Pancreas (tissue), 10 donors: ENCODE measurements around the gene CDK6. TPM values are rescaled to one million over a fixed set of nuclear protein-coding genes. Genes with fewer than 3 reads are reported as not detected.

Experiments
- ATAC-seq, 4 donors: fragments of 200-7000 bp; cut with Tn5 transposase; one replicate each; pipeline versions ENCODE4 v1.8.0 to v1.9.1; 2020; ENCODE audit warnings: mild to moderate bottlenecking in 4 of 4, moderate library complexity in 4 of 4
- DNase-seq, 6 donors: peaks; one replicate each; pipeline ENCODE4 v3.0.0-alpha.2; 2020
- FAIRE-seq: peaks from 2 replicates; lab custom pipeline; 2012; peaks lifted over from hg19 to GRCh38; lab: Jason Lieb, UNC
- H3K27ac ChIP-seq, 4 donors: fragments of 200-600 bp; sonication (generic); 1 replicate in 3 of 4; 2 replicates in 1 of 4; pipeline versions ENCODE4 v1.5.0 to v1.8.0; 2020
- H3K27me3 ChIP-seq, 4 donors: fragments of 200-600 bp; one replicate each; pipeline ENCODE4 v1.8.0; 2021
- H3K36me3 ChIP-seq, 3 donors: fragments of 200-600 bp; sonication (generic) in 1 of 3; one replicate each; pipeline versions ENCODE4 v1.5.0 to v1.8.0; 2020 to 2021
- H3K4me1 ChIP-seq, 3 donors: fragments of 200-600 bp; one replicate each; pipeline ENCODE4 v1.8.0; 2021
- H3K4me3 ChIP-seq, 4 donors: fragments of 200-600 bp; sonication (generic) in 2 of 4; one replicate each; pipeline versions ENCODE4 v1.5.0 to v1.8.0; 2020 to 2021
- H3K9me3 ChIP-seq, 4 donors: fragments of 200-600 bp; one replicate each; pipeline ENCODE4 v1.8.0; 2021
- WGBS, 2 donors: extraction: QIAGEN DNeasy Blood & Tissue Kit; methylation state at CpG; one replicate each; pipeline ENCODE4 v1.1.7; 2013; 5-methylcytosine and 5-hydroxymethylcytosine counted together
- intact Hi-C, 3 donors: fragments of 100-400 bp; cut with DNase I; formaldehyde crosslinking; loops; one replicate each; pipeline versions ENCODE4 v1.11.1 to v1.14.2; 2022
- polyA plus RNA-seq, 2 donors: library from polyadenylated mRNA; stranded (reverse); fragments of 200-250 nt; gene quantifications; one replicate each; pipeline ENCODE4 v1.2.3, GENCODE V29; 2013
- total RNA-seq, 6 donors: library from RNA; stranded (reverse); fragmentation: NEBNext Ultra II Directional in 4 of 6; extraction: Animal tissue kit (Norgen Biotek cat#: 25700) in 4 of 6; gene quantifications; one replicate each; pipeline versions ENCODE4 v1.2.1 to v1.2.4, GENCODE V29; 2021 to 2023
- TF ChIP-seq, protein P1 (sequence below), 4 donors: fragments of 200-600 bp; sonication (generic) in 3 of 4; IDR thresholded peaks; one replicate each; pipeline versions ENCODE4 v1.5.0 to v1.8.0; 2021; ENCODE audit warnings: antibody characterized with exemption in 4 of 4
- donor health status: healthy with polysubstance abuse.
- donor health status: DM: no; HTN: no; CAD: no; lungs with moderate emphysema.
- donor health status: DM: no; HTN: no; CAD: no.
- donor health status: control.
- donor health status: control.
- donor health status: Bipolar disorder and iron deficiency.
- donor health status: DM: yes; HTN: yes; CAD: no.
- donor health status: DM: no; HTN: no; CAD: no.
- donor health status: DM: no; HTN: no; CAD: no.
- donor health status: DM: yes; HTN: yes; CAD: no.

Gene CDK6
- total and polyA plus RNA-seq, 8 donors = 2.4 to 33.4 (median 18.7) TPM

DNA sequence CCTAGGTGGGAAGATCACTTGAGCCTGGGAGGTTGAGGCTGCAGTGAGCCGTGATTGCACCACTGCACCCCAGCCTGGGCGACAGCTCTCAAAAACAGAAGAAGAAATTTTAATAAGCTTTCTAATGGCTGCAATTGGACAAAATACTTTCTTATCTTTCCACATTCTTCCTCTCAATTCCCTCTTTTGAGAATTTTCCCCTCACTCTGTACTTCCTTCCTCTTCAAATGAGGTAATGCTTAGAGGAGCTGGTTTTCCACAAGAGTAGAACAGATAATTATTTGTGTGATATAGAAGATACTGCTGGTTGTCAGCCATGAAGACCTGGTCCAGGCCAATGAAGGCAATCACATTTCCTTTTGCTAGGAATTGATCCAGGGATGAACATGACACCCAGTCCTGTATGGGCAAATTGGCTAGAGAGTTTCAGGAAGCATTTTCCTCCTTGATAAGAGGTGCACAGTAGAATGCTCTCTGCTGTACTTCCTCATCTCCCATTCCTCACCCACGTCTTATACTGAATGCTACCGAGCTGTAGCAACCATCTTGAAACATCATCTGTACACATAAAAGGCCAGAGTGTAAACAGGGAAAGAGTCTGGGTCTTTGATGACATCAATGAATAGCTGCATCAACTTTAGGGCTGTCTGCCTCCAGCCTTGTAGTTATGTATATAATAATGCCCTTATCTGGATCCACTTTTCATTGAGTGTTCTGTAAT is 103.9 kb downstream of the CDK6 start:
- FAIRE-seq (no peak), DNase-seq (no peak), ATAC-seq (peak in 1 of 4 donors; percentile 26)
- no peak overlapping the region for H3K27ac ChIP-seq
- H3K4me1 ChIP-seq = no peaks in the 10 kb centered on the region
- TF ChIP-seq, protein P1, sequence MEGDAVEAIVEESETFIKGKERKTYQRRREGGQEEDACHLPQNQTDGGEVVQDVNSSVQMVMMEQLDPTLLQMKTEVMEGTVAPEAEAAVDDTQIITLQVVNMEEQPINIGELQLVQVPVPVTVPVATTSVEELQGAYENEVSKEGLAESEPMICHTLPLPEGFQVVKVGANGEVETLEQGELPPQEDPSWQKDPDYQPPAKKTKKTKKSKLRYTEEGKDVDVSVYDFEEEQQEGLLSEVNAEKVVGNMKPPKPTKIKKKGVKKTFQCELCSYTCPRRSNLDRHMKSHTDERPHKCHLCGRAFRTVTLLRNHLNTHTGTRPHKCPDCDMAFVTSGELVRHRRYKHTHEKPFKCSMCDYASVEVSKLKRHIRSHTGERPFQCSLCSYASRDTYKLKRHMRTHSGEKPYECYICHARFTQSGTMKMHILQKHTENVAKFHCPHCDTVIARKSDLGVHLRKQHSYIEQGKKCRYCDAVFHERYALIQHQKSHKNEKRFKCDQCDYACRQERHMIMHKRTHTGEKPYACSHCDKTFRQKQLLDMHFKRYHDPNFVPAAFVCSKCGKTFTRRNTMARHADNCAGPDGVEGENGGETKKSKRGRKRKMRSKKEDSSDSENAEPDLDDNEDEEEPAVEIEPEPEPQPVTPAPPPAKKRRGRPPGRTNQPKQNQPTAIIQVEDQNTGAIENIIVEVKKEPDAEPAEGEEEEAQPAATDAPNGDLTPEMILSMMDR (IDR thresholded peaks at IDR 0.05) = no peak
- intact Hi-C loops = no loop called here
- no peaks in the 10 kb centered on the region for H3K9me3 ChIP-seq
- no peaks in the 10 kb centered on the region for H3K27me3 ChIP-seq
- no peak overlapping the region for H3K4me3 ChIP-seq
- no peaks in the 10 kb centered on the region for H3K36me3 ChIP-seq
- 92 to 94% methylated on average over 4 of the region's 4 CpGs for WGBS, 2 donors

DNA sequence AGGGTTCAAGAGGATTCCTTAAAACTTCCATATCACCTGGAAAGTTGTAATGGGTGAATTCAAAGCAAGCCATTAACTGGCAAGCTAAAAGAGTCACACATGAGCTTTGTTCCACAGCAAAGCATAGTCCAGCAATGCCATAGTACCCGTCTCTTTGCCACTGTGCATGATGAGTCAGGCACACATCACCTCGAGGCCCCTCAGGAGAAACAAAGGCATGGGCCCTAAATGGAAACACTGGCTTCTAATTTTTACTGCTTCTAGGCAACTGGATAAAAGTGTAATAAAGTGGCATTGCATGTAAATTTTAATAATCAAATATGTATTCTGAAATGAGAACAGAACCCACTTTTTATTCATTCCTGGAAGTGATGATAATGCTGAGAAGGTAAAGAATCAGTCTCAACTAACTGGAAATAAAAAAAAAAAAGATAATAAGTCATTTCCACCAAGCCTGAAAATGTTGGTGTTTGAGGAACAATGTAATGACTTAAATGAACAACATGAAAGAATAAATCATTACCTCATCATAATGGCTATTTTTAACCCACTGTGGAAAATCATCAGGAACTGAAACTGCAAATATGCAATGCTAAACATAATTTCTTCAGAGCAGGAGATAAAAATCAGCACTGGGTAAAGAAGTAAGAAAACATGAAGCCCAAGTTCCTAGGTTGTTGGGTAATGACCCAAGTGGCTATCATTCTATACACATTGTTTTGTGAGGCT is 104.9 kb downstream of the CDK6 start:
- TF ChIP-seq, protein P1 (IDR thresholded peaks at IDR 0.05) = no peak
- no peaks in the 10 kb centered on the region for H3K27me3 ChIP-seq
- no peaks in the 10 kb centered on the region for H3K4me1 ChIP-seq
- H3K27ac ChIP-seq = no peak overlapping the region
- ATAC-seq = peak in 3 of 4 donors; percentile 25 to 70 (median 66)
- intact Hi-C loops = no loop called here
- no peaks in the 10 kb centered on the region for H3K36me3 ChIP-seq
- DNase-seq = no peak
- 90 to 96% methylated on average over 2 of the region's 2 CpGs for WGBS, 2 donors
- no peak for FAIRE-seq
- no peaks in the 10 kb centered on the region for H3K9me3 ChIP-seq
- H3K4me3 ChIP-seq = no peak overlapping the region

DNA sequence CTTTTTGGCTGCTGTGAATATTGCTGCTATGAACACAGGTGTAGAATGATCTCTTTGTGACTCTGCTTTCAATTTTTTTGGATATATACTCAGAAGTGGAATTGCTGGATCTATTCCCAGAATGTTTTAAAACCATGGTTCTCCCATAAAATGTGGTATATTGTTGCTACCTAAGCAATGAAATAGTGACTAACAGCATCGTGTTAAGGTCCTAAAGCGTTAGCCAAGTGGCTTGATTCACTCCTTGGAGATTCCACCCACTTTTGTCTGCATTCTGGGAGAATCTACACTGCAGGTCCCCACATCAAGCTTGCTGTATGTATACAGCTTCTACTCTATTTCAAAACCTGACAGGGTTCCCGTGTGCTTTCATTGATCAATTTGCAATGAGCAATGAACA is 105.6 kb downstream of the CDK6 start:
- DNase-seq = no peak
- no peaks in the 10 kb centered on the region for H3K27me3 ChIP-seq
- H3K27ac ChIP-seq = no peak overlapping the region
- intact Hi-C loops = no loop called here
- WGBS, 2 donors = 82 to 91% methylated on average over 3 of the region's 3 CpGs
- H3K4me3 ChIP-seq = no peak overlapping the region
- FAIRE-seq = no peak
- no peaks in the 10 kb centered on the region for H3K36me3 ChIP-seq
- ATAC-seq = no peak
- H3K9me3 ChIP-seq = no peaks in the 10 kb centered on the region
- no peaks in the 10 kb centered on the region for H3K4me1 ChIP-seq
- TF ChIP-seq, protein P1 (IDR thresholded peaks at IDR 0.05) = no peak

DNA sequence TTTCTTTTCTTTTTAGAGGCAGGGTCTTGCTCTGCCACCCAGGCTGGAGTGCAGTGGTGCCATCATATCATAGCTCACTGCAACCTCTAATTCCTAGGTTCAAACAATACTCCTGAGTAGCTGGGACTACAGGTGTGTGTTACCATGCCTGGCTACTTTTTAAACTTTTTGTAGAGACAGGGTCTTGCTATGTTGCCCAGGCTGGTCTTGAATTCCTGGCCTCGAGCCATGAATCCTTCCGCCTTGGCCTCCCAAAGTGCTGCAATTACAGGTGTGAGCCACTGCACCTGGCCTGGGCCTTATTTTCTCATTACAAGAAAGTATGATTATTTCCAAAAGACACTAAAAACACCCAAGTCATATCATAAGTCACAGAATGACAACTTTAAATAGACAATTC is 106.6 kb downstream of the CDK6 start:
- Histone ChIP-seq H3K4me3 (no peak overlapping the region), H3K27ac (no peak overlapping the region), H3K9me3 (no peaks in the 10 kb centered on the region), H3K27me3 (no peaks in the 10 kb centered on the region), H3K36me3 (no peaks in the 10 kb centered on the region), H3K4me1 (no peaks in the 10 kb centered on the region)
- DNase-seq (no peak), FAIRE-seq (no peak), ATAC-seq (no peak)
- intact Hi-C loops = no loop called here
- 92 to 100% methylated on average over 2 of the region's 2 CpGs for WGBS, 2 donors
- TF ChIP-seq, protein P1 (IDR thresholded peaks at IDR 0.05) = no peak

DNA sequence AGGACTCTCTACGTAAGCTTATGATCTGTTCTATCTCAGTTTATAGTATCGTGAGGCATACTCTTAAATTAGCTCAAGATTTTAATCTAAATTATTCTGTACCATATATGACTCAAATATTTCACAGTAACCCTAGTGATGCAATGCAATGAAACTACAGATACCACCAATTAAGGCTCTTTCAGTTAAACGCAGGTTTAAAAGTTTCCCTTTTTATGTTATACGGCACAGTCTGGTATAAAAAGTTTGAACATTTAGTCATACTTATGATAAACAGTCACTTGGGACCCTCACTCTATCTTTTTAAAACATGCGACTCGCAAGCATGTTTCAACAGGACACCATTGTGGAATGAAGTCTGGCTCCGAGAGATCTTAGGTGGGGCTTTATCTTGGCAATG is 107.2 kb downstream of the CDK6 start:
- DNase-seq (no peak), FAIRE-seq (no peak), ATAC-seq (no peak)
- no peaks in the 10 kb centered on the region for H3K9me3 ChIP-seq
- 95 to 97% methylated on average over 7 of the region's 7 CpGs for WGBS, 2 donors
- no peak overlapping the region for H3K27ac ChIP-seq
- TF ChIP-seq, protein P1 (IDR thresholded peaks at IDR 0.05) = no peak
- H3K27me3 ChIP-seq = no peaks in the 10 kb centered on the region
- intact Hi-C loops = no loop called here
- peaks cover 0 to 1% (median 0%) of the 10 kb centered on the region in 3 donors for H3K36me3 ChIP-seq
- H3K4me3 ChIP-seq = no peak overlapping the region
- H3K4me1 ChIP-seq = no peaks in the 10 kb centered on the region
